Peyer's patch (tissue), 4 donors: Measurements from ENCODE around the gene HMGB4.

Experiments used
- POLR2A ChIP-seq, 2 donors: fragments of 450-650 bp; IDR thresholded peaks; one replicate each; pipeline ENCODE4 v1.5.1; 2017; ENCODE audit warnings: antibody characterized with exemption in 2 of 2, mild to moderate bottlenecking in 2 of 2, moderate library complexity in 2 of 2
- TF ChIP-seq, protein P1 (sequence below), 6 experiments: fragments of 450-650 bp in 4 of 6; fragments of 200-600 bp in 2 of 6; sonication (generic) in 1 of 6; IDR thresholded peaks; one replicate each; pipeline ENCODE4 v1.5.1; 2017 to 2019; ENCODE audit warnings: antibody characterized with exemption in 6 of 6, mild to moderate bottlenecking in 3 of 6, moderate library complexity in 1 of 6

DNA sequence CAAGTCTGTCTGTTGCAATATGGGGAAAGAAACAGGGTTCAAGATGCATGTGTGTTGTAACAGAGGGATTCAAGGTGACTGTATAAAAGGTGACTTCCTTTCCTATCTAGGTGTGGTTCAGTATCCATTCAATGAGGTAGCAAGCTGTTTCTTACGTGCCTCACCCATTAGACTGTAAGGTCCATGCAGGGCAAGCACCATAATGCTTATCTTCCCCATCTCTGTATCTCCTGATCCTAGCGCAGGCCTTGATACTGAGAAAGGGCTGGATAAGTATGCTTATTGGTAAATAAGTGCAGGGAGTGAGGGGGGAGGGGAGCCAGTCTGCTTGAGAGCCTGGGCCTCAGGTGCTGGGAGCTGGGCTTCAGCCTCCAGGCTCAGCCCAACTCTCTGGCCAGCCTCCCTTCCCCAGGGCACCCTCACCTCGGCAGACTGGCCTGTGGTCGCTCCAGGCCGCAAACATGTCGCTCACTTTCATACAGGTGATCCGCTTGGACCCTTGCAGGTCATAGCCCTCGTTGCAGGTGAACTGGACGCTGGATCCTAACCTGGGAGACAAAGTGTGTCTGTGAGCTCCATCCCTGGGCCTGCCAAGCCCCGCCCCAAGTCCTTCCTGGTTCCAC is 44.5 kb upstream of the HMGB4 start:
- TF ChIP-seq, protein P1, sequence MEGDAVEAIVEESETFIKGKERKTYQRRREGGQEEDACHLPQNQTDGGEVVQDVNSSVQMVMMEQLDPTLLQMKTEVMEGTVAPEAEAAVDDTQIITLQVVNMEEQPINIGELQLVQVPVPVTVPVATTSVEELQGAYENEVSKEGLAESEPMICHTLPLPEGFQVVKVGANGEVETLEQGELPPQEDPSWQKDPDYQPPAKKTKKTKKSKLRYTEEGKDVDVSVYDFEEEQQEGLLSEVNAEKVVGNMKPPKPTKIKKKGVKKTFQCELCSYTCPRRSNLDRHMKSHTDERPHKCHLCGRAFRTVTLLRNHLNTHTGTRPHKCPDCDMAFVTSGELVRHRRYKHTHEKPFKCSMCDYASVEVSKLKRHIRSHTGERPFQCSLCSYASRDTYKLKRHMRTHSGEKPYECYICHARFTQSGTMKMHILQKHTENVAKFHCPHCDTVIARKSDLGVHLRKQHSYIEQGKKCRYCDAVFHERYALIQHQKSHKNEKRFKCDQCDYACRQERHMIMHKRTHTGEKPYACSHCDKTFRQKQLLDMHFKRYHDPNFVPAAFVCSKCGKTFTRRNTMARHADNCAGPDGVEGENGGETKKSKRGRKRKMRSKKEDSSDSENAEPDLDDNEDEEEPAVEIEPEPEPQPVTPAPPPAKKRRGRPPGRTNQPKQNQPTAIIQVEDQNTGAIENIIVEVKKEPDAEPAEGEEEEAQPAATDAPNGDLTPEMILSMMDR (IDR thresholded peaks at IDR 0.05): no peak
- TF ChIP-seq POLR2A (IDR thresholded peaks at IDR 0.05): no peak
